HG02763 (cell line): ENCODE results near the gene OPRM1.
A peak's percentile ranks its signal among the peaks of the same experiment; 100 is the strongest.

Experiments
- ATAC-seq: cut with Tn5 transposase; IDR thresholded peaks from one replicate; pipeline ENCODE4 v1.9.1; 2021; ENCODE audit warnings: mild to moderate bottlenecking, moderate library complexity; ENCODE audit not compliant: unreplicated experiment

OPRM1 gene

GRCh38 chr6:154268486-154268885 is 229.4 kb downstream of the OPRM1 start:
- ATAC-seq: no peak

DNA sequence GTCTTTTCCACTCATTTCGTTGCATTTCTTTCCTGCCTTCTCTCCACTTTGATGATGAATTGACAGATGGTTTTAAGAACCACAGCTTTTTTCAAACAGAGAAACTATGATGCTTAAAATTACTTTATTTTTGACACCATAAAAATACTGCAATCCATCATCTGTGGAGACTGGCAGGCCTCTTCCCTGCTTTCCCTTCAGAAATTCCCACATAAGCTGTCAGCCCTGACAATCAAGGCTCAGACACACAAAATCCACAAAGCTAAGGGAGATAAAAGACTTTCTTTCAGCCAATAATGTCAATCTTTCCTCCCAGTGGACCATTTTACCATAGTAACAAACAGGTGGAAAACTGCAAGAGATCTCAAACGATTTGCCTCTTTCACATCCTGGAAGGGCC is 235.1 kb downstream of the OPRM1 start:
- no peak for ATAC-seq

DNA sequence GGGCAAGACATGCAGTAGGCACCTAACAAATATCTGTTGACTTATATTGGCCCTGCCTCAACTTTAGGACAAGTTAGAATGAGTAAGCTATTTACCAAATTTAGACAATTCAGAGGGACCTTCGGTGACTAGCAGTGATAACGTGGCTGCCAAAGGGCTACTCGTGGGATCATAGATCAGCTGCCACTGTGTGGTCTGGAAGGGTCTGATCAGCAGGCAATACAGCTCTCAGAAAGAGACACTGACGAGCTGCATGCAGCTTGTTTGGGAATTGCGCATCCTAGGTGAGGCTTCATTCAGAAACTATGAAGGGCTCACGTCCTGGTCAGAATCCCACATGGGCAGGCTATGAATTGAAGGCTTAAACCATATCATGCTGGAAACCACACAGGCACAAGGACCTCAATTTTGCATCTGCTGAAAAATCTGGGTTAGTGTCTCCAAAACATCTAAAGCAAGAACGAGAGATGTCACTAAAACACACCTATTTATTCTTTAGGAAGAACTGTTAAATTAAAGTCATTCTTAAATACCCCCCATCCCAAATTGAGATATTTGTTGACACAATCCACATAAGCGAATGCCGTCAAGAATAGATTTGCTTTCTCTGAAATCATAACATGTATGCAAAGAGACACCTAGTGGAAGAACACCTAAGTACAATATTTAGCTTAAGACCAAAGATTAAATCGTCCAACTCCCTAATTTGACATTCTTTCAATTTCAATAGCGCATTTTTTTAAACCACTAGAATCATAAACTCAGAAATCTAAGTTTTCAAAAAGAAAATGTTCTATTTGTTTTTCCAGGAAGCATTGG is 238.0 kb downstream of the OPRM1 start:
- peak; percentile 57 for ATAC-seq

DNA sequence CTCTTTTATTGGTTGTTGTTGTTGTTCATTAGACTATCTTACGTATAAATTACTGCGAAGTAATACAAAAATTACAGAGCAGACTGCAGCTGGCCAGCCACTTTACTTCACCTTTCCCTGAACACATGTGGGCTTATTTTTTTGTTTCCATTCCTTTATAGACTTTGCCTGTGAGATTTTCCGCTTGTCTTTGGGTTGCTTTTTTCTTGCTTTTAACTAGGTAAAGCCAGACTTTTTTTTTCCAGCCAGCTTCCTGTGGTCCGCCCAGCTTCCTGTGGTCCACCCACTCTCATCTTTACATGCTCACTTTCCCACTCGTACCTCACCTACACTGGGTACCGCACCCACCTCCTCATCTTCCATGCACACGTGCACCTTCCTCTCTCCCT is 238.6 kb downstream of the OPRM1 start:
- no peak for ATAC-seq

GRCh38 chr6:154280521-154280920 is 241.5 kb downstream of the OPRM1 start:
- no peak for ATAC-seq

- no peak for ATAC-seq
Observed at GRCh38 chr6:154284313-154284853, 245.3 kb downstream of the OPRM1 start.

DNA sequence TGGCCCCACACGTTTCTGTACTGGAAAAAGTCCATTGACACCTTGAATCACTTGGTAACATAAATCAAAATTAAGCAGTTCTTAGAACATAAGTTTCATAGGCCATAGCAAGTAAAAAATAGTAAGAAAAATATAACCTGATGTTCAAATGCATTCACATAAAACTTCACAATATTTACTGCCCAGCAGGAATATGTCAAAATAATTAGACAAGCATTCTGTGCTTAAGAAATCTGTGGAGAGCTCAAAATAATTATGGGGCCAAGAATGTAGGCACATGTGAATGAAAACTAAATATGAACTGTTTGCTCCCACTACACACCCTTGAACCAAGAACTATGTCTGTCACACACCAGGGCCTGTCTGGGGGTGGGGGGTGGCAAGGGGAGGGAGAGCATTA is 246.8 kb downstream of the OPRM1 start:
- ATAC-seq: no peak

DNA sequence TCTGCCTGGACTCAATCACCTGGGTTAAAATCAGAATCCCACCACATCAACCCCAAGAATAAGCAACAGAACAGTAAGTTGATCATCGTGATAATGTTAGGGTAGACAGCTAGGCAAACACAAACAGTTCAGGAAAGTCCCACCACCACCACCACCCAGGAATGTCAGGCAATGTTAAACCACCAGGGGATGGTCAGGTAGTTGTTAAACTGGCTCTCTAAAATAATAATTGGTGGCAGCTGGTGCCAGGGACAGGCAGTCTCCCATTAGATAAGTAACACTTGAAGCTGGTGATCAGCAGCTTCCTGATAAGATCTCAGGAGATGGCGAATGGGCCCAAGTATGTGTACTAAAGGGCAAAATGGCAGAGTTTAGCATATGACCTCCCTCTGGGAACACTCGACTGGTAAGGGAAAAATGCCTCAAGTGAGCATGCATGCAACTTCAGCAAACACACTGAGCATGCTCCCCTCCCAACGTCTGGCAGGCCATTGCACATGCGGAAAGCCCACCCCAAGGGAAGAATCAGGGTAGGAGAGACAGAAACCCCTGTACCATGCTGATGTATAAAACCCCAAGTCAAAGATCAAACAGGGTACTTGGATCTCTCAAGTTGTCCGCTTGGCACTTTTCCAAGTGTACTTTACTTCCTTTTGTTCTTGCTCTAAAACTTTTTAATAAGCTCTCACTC is 250.9 kb downstream of the OPRM1 start:
- ATAC-seq: no peak

DNA sequence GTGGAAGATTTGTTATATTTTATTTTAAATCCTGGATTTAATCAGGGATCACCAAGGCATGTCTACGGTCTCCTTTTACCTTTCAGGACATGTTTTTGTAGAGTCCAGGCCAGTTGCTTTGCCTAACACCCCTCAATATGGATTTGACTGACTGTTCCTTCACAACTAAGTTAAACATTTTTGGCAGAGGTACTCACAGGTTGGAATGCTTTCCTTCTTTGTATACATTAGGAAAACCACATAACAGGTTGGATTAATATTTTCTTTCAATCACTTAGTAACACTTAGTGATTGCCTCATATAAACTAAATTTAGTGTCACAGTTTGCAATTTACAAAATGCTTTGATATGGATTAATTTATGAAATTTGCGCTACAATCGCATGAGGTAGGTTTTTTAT is 253.0 kb downstream of the OPRM1 start:
- no peak for ATAC-seq

DNA sequence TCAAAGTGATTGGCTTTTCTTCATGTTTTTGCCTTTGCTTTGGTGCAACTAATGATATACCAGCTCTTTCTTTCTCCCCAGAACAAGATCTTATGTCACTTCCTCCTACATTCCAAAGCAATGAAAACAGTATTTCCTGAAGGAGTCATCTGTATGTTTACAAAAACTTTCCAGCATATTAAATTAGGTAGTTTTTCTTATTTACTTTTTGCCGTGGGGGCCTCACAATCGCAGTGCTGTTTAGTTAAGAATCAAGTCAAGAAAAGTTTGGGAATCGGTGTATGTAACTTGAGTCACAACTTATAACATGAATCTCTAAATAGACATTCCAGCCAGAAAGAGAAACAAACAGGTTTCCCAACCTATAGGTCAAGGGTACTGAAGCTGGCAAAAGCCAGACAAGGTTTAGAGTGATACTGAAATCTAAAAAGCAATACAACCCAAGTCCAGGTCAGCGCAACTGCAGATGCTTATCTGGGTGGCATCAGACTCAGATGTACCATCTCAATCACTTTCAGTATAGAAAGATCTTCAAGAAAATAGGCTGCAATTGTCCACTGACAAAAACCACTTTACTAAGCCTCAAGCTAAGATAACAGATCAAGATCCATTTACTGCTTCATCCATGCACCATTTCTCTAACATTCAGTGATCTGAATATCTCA is 253.9 kb downstream of the OPRM1 start:
- ATAC-seq: no peak

- no peak for ATAC-seq
Observed at GRCh38 chr6:154295733-154296132, 256.7 kb downstream of the OPRM1 start.
